Thoracic aorta (tissue), 2 donors: ENCODE measurements around the gene DBNL. TPM values are rescaled to one million over a fixed set of nuclear protein-coding genes. Genes with fewer than 3 reads are reported as not detected.

Experiments used
- ATAC-seq: fragments of 150-250 bp; one replicate; pipeline ENCODE4 v1.8.0; 2017; ENCODE audit warnings: low read depth; ENCODE audit not compliant: insufficient number of reproducible peaks, low FRiP score
- DNase-seq: peaks from one replicate; pipeline ENCODE4 v3.0.0-alpha.2; 2020; ENCODE audit warnings: low spot score
- H3K27ac ChIP-seq, 2 donors: fragments of 200-600 bp; sonication (generic); 1 replicate in 1 of 2; 2 replicates in 1 of 2; pipeline ENCODE4 v1.5.1; 2016; ENCODE audit warnings: mild to moderate bottlenecking in 2 of 2, moderate library complexity in 2 of 2
- H3K27me3 ChIP-seq: fragments of 200-600 bp; sonication (generic); replicated peaks from 2 replicates; pipeline ENCODE4 v1.6.0; 2016; ENCODE audit warnings: mild to moderate bottlenecking; ENCODE audit not compliant: insufficient read depth
- H3K36me3 ChIP-seq: fragments of 200-600 bp; sonication (generic); one replicate; pipeline ENCODE4 v1.5.1; 2016
- H3K4me1 ChIP-seq, 2 donors: fragments of 200-600 bp; sonication (generic); 1 replicate in 1 of 2; 2 replicates in 1 of 2; pipeline versions ENCODE4 v1.5.1 to v1.6.0; 2016; ENCODE audit warnings: low read depth in 2 of 2, mild to moderate bottlenecking in 1 of 2; ENCODE audit not compliant: control insufficient read depth in 1 of 2
- H3K4me3 ChIP-seq: fragments of 200-600 bp; sonication (generic); 2 replicates; pipeline ENCODE4 v1.5.1; 2016; ENCODE audit warnings: mild to moderate bottlenecking
- H3K9me3 ChIP-seq: fragments of 200-600 bp; sonication (generic); 2 replicates; pipeline ENCODE4 v1.5.1; 2016
- total RNA-seq, 2 donors: library from RNA; depleted of rRNA; stranded (reverse); fragments of >200 nt; gene quantifications; one replicate each; pipeline versions ENCODE4 v1.1.0 to v1.2.3, GENCODE V29; 2016
- TF ChIP-seq, protein P1 (sequence below): fragments of 200-600 bp; sonication (generic); IDR thresholded peaks from one replicate; pipeline ENCODE4 v1.5.1; 2019; ENCODE audit warnings: antibody characterized with exemption

The DBNL gene
- total RNA-seq, 2 donors from 2014 or later = 148 to 156 TPM

GRCh38 chr7:44075296-44076075 is 31.0 kb downstream of the DBNL start:
- TF ChIP-seq, protein P1, sequence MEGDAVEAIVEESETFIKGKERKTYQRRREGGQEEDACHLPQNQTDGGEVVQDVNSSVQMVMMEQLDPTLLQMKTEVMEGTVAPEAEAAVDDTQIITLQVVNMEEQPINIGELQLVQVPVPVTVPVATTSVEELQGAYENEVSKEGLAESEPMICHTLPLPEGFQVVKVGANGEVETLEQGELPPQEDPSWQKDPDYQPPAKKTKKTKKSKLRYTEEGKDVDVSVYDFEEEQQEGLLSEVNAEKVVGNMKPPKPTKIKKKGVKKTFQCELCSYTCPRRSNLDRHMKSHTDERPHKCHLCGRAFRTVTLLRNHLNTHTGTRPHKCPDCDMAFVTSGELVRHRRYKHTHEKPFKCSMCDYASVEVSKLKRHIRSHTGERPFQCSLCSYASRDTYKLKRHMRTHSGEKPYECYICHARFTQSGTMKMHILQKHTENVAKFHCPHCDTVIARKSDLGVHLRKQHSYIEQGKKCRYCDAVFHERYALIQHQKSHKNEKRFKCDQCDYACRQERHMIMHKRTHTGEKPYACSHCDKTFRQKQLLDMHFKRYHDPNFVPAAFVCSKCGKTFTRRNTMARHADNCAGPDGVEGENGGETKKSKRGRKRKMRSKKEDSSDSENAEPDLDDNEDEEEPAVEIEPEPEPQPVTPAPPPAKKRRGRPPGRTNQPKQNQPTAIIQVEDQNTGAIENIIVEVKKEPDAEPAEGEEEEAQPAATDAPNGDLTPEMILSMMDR = no peak
- no peak overlapping the region for H3K4me3 ChIP-seq
- H3K9me3 ChIP-seq = no peaks in the 10 kb centered on the region
- H3K27me3 ChIP-seq = no peaks in the 10 kb centered on the region
- peaks cover 32% of the 10 kb centered on the region for H3K36me3 ChIP-seq
- DNase-seq = no peak
- H3K4me1 ChIP-seq = peaks cover 22 to 25% of the 10 kb centered on the region in 2 donors
- ATAC-seq = no peak
- no peak overlapping the region for H3K27ac ChIP-seq

- ATAC-seq (no peak), DNase-seq (no peak)
- no peaks in the 10 kb centered on the region for H3K27me3 ChIP-seq
- H3K27ac ChIP-seq = no peak overlapping the region
- peaks cover 32% of the 10 kb centered on the region for H3K36me3 ChIP-seq
- peaks cover 26 to 32% of the 10 kb centered on the region in 2 donors for H3K4me1 ChIP-seq
- H3K9me3 ChIP-seq = no peaks in the 10 kb centered on the region
- no peak overlapping the region for H3K4me3 ChIP-seq
- TF ChIP-seq, protein P1 = no peak
Observed at GRCh38 chr7:44076101-44076895, 31.8 kb downstream of the DBNL start.

DNA sequence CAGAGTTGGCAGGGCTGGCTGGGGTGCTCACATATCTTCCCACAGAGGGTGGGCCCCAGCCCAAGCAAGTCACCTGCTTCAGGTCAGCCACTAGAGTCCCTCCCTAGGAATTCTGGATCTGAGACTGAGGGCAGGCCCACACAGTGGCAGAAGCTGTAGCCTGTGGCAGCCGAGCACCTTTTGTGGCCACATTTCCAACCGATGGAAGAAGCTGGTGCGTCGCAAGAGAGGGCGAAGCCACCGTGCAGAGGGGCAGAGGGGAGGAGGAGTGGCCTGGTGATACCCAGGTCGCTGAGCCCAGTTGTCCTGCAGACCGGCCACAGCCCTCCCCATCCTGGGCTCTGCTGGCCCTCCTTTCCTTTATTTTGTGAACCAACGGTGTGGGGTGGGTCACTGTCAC is 32.6 kb downstream of the DBNL start:
- Histone ChIP-seq H3K9me3 (no peaks in the 10 kb centered on the region), H3K27ac (no peak overlapping the region), H3K27me3 (no peaks in the 10 kb centered on the region), H3K36me3 (peaks cover 32% of the 10 kb centered on the region), H3K4me3 (no peak overlapping the region), H3K4me1 (peaks cover 23 to 31% of the 10 kb centered on the region in 2 donors)
- no peak for ATAC-seq
- DNase-seq = no peak
- TF ChIP-seq, protein P1 = no peak

DNA sequence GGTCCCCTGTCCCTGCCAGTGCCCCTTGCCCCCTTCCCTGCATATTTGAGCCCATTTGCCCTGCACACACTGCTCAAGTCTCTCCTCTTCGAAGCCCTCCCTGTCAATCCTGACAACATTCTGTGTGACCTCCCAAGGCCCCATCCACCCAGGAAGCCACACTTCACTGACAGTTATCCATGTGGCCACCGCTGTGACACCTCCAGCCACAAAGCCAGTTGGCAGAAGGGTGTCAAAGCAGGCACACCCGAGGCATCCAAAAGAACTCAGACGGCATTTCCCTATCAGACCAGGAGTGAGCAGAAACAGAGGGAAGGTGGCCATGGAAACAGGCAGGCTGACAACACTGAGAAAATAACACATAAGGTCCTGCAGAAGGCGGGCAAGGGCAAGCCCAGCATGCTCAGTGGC is 33.2 kb downstream of the DBNL start:
- H3K27ac ChIP-seq = no peak overlapping the region
- H3K27me3 ChIP-seq = no peaks in the 10 kb centered on the region
- H3K36me3 ChIP-seq = peaks cover 32% of the 10 kb centered on the region
- no peak overlapping the region for H3K4me3 ChIP-seq
- DNase-seq (no peak), ATAC-seq (no peak)
- TF ChIP-seq, protein P1 = no peak
- no peaks in the 10 kb centered on the region for H3K9me3 ChIP-seq
- peaks cover 17 to 24% of the 10 kb centered on the region in 2 donors for H3K4me1 ChIP-seq

- H3K36me3 ChIP-seq = peaks cover 32% of the 10 kb centered on the region
- ATAC-seq (no peak), DNase-seq (no peak)
- peaks cover 15 to 21% of the 10 kb centered on the region in 2 donors for H3K4me1 ChIP-seq
- H3K4me3 ChIP-seq = no peak overlapping the region
- TF ChIP-seq, protein P1 = no peak
- no peaks in the 10 kb centered on the region for H3K9me3 ChIP-seq
- no peaks in the 10 kb centered on the region for H3K27me3 ChIP-seq
- H3K27ac ChIP-seq = no peak overlapping the region
Observed at GRCh38 chr7:44078521-44078920, 34.0 kb downstream of the DBNL start.
